HEK293T (cell line): ENCODE data around the gene ZNF469.

Experiments
- CTCF ChIA-PET: fragments of 350-600 bp; formaldehyde crosslinking; extraction: SDS; loops from one replicate; lab custom pipeline; 2021; ENCODE audit warnings: antibody characterized with exemption, inconsistent platforms; lab: Yijun Ruan, JAX
- POLR2A ChIA-PET: fragments of 350-600 bp; formaldehyde crosslinking; extraction: SDS; loops from one replicate; lab custom pipeline; 2020; ENCODE audit warnings: antibody characterized with exemption, inconsistent platforms; lab: Yijun Ruan, JAX
- DNase-seq: peaks from one replicate; pipeline ENCODE4 v3.0.0; 2012; ENCODE audit warnings: mixed read lengths; ENCODE audit errors: extremely low spot score
- ARNT ChIP-seq: fragments of 450-650 bp; IDR thresholded peaks from 2 replicates; pipeline ENCODE4 v1.6.1; 2017; ENCODE audit warnings: mild to moderate bottlenecking
- BHLHE40 ChIP-seq: fragments of 450-650 bp; IDR thresholded peaks from 2 replicates; pipeline ENCODE4 v1.6.1; 2016; ENCODE audit warnings: mild to moderate bottlenecking, moderate library complexity, borderline replicate concordance
- CTBP1 ChIP-seq: fragments of 450-650 bp; IDR thresholded peaks from 2 replicates; pipeline ENCODE4 v1.6.1; 2016; ENCODE audit warnings: borderline replicate concordance
- ELF4 ChIP-seq: fragments of 450-650 bp; IDR thresholded peaks from 2 replicates; pipeline ENCODE4 v1.6.1; 2017; ENCODE audit warnings: antibody characterized with exemption
- FOXA1 ChIP-seq: fragments of 450-650 bp; IDR thresholded peaks from 2 replicates; pipeline ENCODE4 v1.6.1; 2016; ENCODE audit warnings: mild to moderate bottlenecking
- FOXK2 ChIP-seq: fragments of 450-650 bp; IDR thresholded peaks from 2 replicates; pipeline ENCODE4 v1.6.1; 2016; ENCODE audit warnings: mild to moderate bottlenecking
- FOXM1 ChIP-seq: fragments of 450-650 bp; IDR thresholded peaks from 2 replicates; pipeline ENCODE4 v1.6.1; 2017; ENCODE audit warnings: mild to moderate bottlenecking, borderline replicate concordance
- HDGF ChIP-seq: fragments of 450-650 bp; IDR thresholded peaks from 2 replicates; pipeline ENCODE4 v1.6.1; 2017; ENCODE audit warnings: antibody characterized with exemption, borderline replicate concordance
- L3MBTL2 ChIP-seq: fragments of 450-650 bp; conservative IDR thresholded peaks from 2 replicates; pipeline ENCODE4 v1.6.1; 2016; ENCODE audit warnings: mild to moderate bottlenecking
- LEF1 ChIP-seq: fragments of 450-650 bp; IDR thresholded peaks from 2 replicates; pipeline ENCODE4 v1.6.1; 2017; ENCODE audit warnings: mild to moderate bottlenecking, borderline replicate concordance
- NFRKB ChIP-seq: fragments of 450-650 bp; IDR thresholded peaks from 2 replicates; pipeline ENCODE4 v1.6.1; 2016; ENCODE audit warnings: mild to moderate bottlenecking, moderate library complexity
- SP1 ChIP-seq: fragments of 450-650 bp; IDR thresholded peaks from 2 replicates; pipeline ENCODE4 v1.6.1; 2017
- SUZ12 ChIP-seq: fragments of 450-650 bp; IDR thresholded peaks from 2 replicates; pipeline ENCODE4 v1.6.1; 2016; ENCODE audit warnings: mild to moderate bottlenecking
- TARDBP ChIP-seq: fragments of 450-650 bp; IDR thresholded peaks from 2 replicates; pipeline ENCODE4 v1.6.1; 2016
- ZNF384 ChIP-seq: fragments of 450-650 bp; IDR thresholded peaks from 2 replicates; pipeline ENCODE4 v1.6.1; 2016
- TF ChIP-seq, protein P1 (sequence below): fragments of 450-650 bp; IDR thresholded peaks from 2 replicates; pipeline ENCODE4 v1.6.1; 2016

ZNF469 gene

DNA sequence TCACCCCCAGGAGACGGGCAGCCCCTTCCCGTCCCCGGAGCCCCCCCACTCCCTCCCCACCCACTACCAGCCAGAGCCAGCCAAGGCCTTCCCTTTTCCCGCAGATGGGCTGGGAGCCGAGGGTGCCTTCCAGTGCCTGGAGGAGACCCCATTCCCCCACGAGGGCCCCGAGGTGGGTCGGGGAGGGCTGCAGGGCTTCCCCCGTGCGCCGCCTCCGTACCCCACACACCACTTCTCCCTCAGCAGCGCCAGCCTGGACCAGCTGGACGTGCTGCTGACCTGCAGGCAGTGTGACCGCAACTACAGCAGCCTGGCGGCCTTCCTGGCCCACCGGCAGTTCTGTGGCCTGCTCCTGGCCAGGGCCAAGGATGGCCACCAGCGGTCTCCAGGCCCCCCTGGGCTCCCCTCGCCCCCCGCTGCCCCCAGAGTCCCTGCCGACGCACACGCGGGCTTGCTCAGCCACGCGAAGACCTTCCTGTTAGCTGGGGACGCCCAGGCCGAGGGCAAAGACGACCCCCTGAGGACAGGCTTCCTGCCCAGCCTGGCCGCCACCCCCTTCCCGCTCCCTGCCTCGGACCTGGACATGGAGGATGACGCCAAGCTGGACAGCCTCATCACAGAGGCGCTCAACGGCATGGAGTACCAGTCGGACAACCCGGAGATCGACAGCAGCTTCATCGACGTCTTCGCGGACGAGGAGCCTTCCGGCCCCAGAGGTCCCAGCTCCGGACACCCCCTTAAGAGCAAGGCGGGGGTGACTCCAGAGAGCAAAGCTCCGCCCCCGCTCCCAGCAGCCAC, 46.8 kb downstream of the ZNF469 start:
- CTCF ChIA-PET, result no interaction called here

DNA sequence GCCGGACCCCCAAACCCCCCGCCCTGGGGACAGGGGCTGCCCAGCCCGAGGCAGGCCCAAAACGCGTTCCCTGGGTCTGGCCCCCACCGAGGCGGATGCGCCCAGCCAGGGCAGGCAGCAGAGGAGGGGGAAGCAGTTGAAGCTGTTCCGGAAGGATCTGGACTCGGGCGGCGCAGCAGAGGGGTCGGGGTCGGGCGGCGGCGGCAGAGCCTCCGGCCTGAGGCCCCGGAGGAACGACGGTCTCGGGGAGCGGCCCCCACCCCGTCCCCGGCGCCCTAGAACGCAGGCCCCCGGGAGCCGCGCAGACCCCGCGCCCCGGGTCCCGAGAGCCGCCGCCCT, 47.4 kb downstream of the ZNF469 start:
- DNase-seq, result no peak
- TF ChIP-seq L3MBTL2 (no peak), ELF4 (no peak), SP1 (no peak), NFRKB (no peak), FOXK2 (no peak), LEF1 (no peak)
- TF ChIP-seq, protein P1, sequence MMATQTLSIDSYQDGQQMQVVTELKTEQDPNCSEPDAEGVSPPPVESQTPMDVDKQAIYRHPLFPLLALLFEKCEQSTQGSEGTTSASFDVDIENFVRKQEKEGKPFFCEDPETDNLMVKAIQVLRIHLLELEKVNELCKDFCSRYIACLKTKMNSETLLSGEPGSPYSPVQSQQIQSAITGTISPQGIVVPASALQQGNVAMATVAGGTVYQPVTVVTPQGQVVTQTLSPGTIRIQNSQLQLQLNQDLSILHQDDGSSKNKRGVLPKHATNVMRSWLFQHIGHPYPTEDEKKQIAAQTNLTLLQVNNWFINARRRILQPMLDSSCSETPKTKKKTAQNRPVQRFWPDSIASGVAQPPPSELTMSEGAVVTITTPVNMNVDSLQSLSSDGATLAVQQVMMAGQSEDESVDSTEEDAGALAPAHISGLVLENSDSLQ, result no peak
- POLR2A ChIA-PET, result no interaction called here
- CTCF ChIA-PET, result no interaction called here

More for the DNA sequence above, 46.8 kb downstream of the ZNF469 start:
- no peak for DNase-seq
- TF ChIP-seq ELF4 (no peak), FOXK2 (no peak), HDGF (no peak), ARNT (no peak), LEF1 (no peak), FOXM1 (no peak), SUZ12 (no peak), ZNF384 (no peak), TARDBP (no peak), BHLHE40 (no peak), FOXA1 (no peak), NFRKB (no peak), SP1 (no peak), CTBP1 (no peak), L3MBTL2 (no peak)
- TF ChIP-seq, protein P1, result no peak
- POLR2A ChIA-PET, result no interaction called here

DNA sequence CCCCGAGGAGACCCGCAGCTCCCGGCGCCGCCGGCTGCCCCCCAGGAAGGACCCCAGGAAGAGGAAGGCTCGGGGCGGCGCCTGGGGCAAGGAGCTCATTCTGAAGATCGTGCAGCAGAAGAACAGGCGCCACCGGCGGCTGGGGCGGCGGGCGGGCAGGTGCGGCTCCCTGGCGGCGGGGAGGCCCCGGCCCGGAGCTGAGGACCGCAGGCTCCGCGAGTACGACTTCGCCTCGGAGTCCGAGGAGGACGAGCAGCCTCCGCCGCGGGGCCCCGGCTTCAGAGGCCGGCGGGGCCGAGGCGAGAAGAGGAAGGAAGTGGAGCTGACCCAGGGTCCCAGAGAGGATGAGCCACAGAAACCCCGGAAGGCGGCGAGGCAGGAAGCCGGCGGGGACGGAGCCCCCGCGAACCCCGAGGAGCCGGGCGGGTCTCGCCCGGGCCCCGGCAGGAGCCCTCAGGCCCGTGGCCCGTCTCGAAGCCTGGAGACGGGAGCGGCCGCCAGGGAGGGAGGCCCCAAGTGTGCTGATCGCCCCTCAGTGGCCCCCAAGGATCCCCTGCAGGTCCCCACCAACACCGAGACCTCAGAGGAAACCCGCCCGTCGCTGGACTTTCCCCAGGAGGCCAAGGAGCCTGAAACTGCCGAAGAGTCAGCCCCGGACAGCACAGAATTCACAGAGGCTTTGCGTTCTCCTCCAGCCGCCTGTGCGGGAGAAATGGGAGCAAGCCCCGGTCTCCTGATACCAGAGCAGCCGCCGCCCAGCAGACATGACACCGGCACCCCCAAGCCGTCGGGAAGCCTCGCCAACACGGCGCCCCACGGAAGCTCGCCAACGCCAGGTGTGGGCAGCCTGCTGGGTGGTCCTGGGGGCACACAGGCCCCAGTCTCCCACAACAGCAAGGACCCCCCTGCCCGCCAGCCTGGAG, 48.0 kb downstream of the ZNF469 start:
- DNase-seq, result no peak
- POLR2A ChIA-PET, result no interaction called here

DNA sequence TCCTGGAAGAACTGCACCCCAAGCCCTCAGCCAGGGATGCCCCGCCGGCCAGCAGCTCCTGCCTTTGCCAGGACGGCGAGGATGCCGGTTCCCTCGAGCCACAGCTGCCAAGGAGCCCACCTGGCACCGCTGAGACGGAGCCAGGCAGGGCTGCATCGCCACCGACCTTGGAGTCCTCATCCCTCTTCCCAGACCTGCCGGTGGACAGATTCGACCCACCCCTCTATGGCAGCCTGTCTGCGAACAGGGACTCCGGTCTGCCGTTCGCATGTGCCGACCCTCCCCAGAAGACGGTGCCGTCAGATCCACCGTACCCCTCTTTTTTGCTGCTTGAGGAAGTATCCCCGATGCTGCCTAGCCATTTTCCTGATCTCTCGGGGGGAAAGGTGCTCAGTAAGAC, 48.9 kb downstream of the ZNF469 start:
- CTCF ChIA-PET, result no interaction called here
- no peak for DNase-seq
- POLR2A ChIA-PET, result no interaction called here
- TF ChIP-seq SUZ12 (no peak), FOXA1 (no peak), ARNT (no peak), ELF4 (no peak), LEF1 (no peak), FOXK2 (no peak), ZNF384 (no peak)
- TF ChIP-seq, protein P1, result no peak

More for the DNA sequence above, 48.0 kb downstream of the ZNF469 start:
- TF ChIP-seq CTBP1 (no peak), ZNF384 (no peak), BHLHE40 (no peak)
- CTCF ChIA-PET, result no interaction called here

DNA sequence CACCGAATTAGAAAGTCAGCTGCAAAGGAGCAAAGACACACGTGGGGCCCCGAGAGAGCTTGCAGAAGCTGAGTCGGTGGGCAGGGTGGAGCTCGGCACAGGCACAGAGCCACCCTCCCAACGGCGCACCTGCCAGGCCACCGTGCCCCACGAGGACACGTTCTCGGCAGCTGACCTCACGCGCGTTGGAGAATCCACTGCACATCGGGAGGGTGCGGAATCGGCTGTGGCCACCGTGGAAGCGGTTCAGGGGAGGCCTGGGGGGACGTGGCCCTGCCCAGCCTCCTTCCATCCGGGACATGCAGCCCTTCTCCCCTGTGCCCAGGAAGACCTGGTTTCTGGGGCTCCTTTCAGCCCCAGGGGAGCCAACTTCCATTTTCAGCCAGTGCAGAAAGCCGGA, 49.4 kb downstream of the ZNF469 start:
- TF ChIP-seq L3MBTL2 (no peak), CTBP1 (no peak), TARDBP (no peak), NFRKB (no peak), FOXA1 (no peak)
- POLR2A ChIA-PET, result no interaction called here

More for the DNA sequence above, 49.4 kb downstream of the ZNF469 start:
- DNase-seq, result no peak
- CTCF ChIA-PET, result no interaction called here
